GM12872 (cell line): ENCODE results near the gene KIR3DL3.
"Not testable (repeated sequence)": the region's sequence is repeated elsewhere in the genome, so short reads cannot be mapped to it uniquely, and the experiment has no call there.

Experiments
- CTCF ChIP-seq: IDR thresholded peaks from 3 replicates; pipeline ENCODE4 v1.5.1; 2011; ENCODE audit warnings: low read depth, mild to moderate bottlenecking, low read length, moderate library complexity; ENCODE audit not compliant: insufficient read depth

Gene KIR3DL3

DNA sequence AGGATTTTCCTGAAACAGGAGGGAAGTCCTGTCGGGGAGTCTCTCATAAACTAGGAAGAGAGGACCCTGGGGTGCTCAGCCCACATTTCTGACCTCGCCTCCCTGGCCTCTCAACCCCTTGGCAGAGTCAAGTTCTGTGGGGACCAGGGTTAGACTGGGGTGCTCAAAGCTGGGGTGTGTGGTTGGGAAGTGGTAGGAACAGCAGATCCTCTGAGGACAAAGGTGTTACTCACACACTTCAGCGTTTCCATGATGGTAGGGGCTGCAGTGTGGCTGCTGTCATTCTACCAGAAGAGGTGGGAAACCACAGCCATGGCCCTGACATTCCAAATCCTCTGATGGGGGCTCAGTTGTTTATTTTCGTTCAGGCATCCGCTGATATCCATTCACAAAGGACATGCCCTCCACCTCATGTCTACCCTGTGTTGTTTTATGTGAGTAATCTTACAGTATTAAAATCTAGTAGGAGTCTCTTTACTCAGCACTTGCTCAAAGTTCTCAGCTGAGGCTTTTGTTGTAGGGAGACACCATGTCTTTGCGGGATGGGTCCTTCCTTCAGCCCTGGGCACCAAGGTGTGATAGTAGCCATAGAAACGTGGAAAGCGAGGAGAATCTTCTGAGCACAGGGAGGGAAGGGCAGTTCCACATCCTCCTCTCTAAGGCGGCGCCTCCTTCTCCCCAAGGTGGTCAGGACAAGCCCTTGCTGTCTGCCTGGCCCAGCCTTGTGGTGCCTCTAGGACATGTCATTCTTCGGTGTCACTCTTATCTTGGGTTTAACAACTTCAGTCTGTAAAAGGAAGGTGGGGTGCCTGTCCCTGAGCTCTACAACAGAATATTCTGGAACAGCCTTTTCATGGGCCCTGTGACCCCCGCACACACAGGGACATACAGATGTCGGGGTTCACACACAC, 15.6 kb downstream of the KIR3DL3 start:
- TF ChIP-seq CTCF: no peak

DNA sequence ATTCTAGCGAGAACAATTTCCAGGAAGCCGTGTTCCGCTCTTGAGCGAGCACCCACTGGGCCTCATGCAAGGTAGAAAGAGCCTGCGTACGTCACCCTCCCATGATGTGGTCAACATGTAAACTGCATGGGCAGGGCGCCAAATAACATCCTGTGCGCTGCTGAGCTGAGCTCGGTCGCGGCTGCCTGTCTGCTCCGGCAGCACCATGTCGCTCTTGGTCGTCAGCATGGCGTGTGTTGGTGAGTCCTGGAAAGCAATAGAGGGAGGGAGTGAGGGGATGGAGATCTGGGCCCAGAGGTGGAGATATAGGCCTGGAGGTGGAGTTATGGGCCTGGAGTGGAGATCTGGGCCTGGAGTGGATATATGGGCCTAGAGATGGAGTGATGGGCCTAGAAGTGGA, 45.4 kb downstream of the KIR3DL3 start, which contains the start of gene KIR2DL1:
TSS of gene KIR2DL1 (plus strand) at position 148 of the 400 bp plus-strand sequence. CDS start at position 206, 58 bp downstream.
- not testable (repeated sequence) for TF ChIP-seq CTCF
